ENCODE measurements around the gene TSPO2. TPM values are rescaled to one million over a fixed set of nuclear protein-coding genes. Genes with fewer than 3 reads are reported as not detected.
A peak's percentile ranks its signal among the peaks of the same experiment; 100 is the strongest.
"Not testable (repeated sequence)": the region's sequence is repeated elsewhere in the genome, so short reads cannot be mapped to it uniquely, and the experiment has no call there.

Gene TSPO2
- total RNA-seq, 1 donor = not detected

GRCh38 chr6:41013466-41014153 is 28.7 kb upstream of the TSPO2 start:
- no peak overlapping the region for H3K4me3 ChIP-seq (ENCODE audit: low read depth, low read length)
- no peak for TF ChIP-seq CTCF (IDR thresholded peaks at IDR 0.05; ENCODE audit: insufficient read depth, low read depth, low read length)
- no peak for DNase-seq (ENCODE audit: low read depth)

GRCh38 chr6:41014780-41015179 is 27.5 kb upstream of the TSPO2 start:
- no peak overlapping the region for H3K4me3 ChIP-seq (ENCODE audit: low read depth, low read length)
- no peak for TF ChIP-seq CTCF (IDR thresholded peaks at IDR 0.05; ENCODE audit: insufficient read depth, low read depth, low read length)
- DNase-seq (ENCODE audit: low read depth) = no peak

- not testable (repeated sequence) for DNase-seq (ENCODE audit: low read depth); H3K4me3 ChIP-seq (ENCODE audit: low read depth, low read length)
These were observed 26.4 kb upstream of the TSPO2 start for GRCh38 chr6:41015860-41016259.

GRCh38 chr6:41017663-41018062 is 24.6 kb upstream of the TSPO2 start:
- no peak overlapping the region for H3K4me3 ChIP-seq (ENCODE audit: low read depth, low read length)
- DNase-seq (ENCODE audit: low read depth) = no peak
- no peak for TF ChIP-seq CTCF (IDR thresholded peaks at IDR 0.05; ENCODE audit: insufficient read depth, low read depth, low read length)

GRCh38 chr6:41021832-41022231 is 20.4 kb upstream of the TSPO2 start:
- peak; percentile 13 for DNase-seq (ENCODE audit: low read depth)
- no peak overlapping the region for H3K4me3 ChIP-seq (ENCODE audit: low read depth, low read length)
- peak; percentile 6 for TF ChIP-seq CTCF (IDR thresholded peaks at IDR 0.05; ENCODE audit: insufficient read depth, low read depth, low read length)

- DNase-seq (ENCODE audit: low read depth) = no peak
- TF ChIP-seq CTCF (IDR thresholded peaks at IDR 0.05; ENCODE audit: insufficient read depth, low read depth, low read length) = no peak
- no peak overlapping the region for H3K4me3 ChIP-seq (ENCODE audit: low read depth, low read length)
These were observed 20.0 kb upstream of the TSPO2 start for GRCh38 chr6:41022294-41022693.

- no peak for DNase-seq (ENCODE audit: low read depth)
- no peak for TF ChIP-seq CTCF (IDR thresholded peaks at IDR 0.05; ENCODE audit: insufficient read depth, low read depth, low read length)
- H3K4me3 ChIP-seq (ENCODE audit: low read depth, low read length) = no peak overlapping the region
These were observed 19.2 kb upstream of the TSPO2 start for GRCh38 chr6:41023114-41023513.

Measured in fibroblast of villous mesenchyme (primary cell).